TTC549 (cell line): ENCODE measurements around the gene MARS1.
"Not testable (repeated sequence)": the region's sequence is repeated elsewhere in the genome, so short reads cannot be mapped to it uniquely, and the experiment has no call there.

ENCODE experiments used
- FAIRE-seq: peaks from 2 replicates; lab custom pipeline; 2012; peaks lifted over from hg19 to GRCh38; lab: Jason Lieb, UNC

MARS1 gene

DNA sequence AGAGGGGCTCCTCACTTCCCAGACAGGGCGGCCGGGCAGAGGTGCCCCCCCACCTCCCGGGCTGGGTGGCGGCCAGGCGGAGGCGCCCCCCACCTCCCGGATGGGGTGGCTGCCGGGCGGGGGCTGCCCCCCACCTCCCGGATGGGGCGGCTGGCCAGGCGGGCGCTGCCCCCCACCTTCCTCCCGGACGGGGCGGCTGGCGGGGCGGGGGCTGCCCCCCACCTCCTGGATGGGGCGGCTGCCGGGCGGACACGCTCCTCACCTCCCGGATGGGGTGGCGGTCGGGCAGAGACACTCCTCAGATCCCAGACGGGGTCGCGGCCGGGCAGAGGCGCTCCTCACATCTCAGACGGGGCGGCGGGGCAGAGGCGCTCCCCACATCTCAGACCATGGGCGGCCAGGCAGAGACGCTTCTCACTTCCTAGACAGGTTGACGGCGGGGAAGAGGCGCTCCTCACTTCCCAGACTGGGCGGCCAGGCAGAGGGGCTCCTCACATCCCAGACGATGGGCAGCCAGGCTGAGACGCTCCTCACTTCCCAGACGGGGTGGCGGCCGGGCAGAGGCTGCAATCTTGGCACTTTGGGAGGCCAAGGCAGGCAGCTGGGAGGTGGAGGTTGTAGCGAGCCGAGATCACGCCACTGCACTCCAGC is 7.3 kb downstream of the MARS1 start:
- not testable (repeated sequence) for FAIRE-seq

DNA sequence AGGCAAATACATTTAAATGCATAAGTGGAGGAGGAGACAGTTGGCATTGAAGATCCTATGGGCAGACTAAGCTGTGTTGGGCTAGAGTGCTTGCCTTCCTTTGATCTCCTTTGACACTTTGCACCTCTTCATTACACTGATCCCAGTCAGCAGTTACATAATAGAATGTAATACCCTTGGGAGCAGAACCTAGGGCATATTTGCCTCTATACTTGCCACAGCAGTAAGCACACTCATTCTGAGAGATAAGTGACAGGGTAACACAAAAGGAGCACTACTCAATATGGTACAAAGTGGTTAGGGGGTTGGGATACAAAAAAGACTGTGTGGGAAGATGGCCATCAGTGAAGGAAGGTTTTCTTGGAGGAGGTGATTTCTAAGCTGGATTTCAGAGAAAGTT is 9.0 kb downstream of the MARS1 start:
- FAIRE-seq = no peak

DNA sequence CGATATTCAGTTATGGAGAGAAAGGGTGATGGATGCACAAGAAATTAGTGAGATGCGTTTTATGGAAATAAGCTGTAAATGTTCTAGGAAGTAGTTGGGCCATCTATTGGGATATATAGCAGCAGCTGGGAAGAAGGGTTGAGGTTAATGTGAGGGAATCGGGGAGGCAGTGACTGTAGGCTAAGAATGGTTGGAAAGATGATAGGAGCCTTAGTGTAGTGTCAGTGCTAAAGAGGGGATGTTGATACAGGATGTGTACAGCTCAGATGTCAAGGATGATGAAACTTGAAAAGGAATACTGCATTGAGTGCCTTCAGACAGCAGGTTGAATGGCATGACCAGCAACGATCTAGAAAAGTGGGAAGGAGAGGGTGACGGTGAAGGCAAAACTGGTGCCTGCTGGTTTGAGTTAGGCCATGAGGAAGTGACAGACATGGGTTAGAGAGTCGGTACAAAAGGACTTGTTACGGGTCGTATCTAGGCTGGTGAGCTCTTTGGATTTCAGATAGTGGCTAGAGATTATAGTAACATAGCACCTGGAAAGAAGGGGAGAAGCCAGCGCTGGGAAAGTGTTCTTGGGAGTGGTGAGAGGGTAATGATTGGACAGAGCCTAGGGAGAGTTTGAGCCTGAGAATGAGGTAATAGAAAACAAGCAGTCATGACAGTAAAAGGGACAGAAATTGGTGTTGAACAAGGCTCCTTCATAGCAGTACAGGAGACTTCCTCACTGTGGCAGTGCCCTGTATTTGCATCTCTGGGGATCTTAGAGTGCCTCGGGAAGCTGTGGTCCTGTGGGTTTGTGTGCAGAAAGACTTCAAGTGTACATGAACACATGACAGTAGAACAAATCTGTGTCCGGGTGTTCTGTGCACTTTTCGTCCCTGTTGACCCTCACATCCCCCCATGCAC is 9.6 kb downstream of the MARS1 start:
- no peak for FAIRE-seq

DNA sequence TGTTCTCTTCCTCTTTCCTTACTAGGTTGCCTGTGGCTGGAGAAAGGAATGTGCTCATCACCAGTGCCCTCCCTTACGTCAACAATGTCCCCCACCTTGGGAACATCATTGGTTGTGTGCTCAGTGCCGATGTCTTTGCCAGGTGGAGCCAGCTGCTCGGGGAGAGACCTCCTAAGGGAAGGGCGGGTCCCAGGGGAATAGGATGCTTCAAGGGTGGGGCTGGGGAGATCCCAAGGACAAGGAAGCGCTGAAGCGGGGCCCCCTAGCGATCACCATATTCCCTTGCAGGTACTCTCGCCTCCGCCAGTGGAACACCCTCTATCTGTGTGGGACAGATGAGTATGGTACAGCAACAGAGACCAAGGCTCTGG is 10.2 kb downstream of the MARS1 start:
- no peak for FAIRE-seq

DNA sequence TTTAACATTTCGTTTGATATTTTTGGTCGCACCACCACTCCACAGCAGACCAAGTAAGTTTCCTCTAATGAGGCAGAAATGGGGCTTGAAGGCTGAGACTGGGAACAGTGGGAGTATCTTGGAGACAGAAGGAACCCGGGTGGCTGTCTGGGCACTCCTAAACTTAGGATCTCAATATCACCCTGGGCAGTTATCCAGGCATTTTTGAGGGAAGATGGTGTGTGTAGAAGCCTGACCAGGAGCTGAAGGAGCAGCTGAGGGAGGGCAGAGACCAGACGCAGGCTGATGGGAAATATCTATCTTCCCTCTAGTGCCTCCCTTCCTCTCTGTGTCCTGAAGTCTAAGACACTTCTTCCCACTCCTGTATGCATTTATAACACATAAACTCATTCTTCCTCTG is 10.7 kb downstream of the MARS1 start:
- no peak for FAIRE-seq

DNA sequence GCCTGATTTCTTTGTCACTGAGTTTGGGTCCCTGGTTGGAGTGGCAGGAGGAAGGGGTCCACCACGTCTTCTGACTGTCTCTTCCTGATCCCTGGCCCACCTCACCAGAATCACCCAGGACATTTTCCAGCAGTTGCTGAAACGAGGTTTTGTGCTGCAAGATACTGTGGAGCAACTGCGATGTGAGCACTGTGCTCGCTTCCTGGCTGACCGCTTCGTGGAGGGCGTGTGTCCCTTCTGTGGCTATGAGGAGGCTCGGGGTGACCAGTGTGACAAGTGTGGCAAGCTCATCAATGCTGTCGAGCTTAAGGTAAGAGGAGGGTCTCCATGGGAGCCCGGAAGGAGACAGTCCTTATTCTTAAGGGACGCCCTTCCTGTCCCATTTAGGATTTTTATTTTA is 12.3 kb downstream of the MARS1 start:
- FAIRE-seq = no peak

DNA sequence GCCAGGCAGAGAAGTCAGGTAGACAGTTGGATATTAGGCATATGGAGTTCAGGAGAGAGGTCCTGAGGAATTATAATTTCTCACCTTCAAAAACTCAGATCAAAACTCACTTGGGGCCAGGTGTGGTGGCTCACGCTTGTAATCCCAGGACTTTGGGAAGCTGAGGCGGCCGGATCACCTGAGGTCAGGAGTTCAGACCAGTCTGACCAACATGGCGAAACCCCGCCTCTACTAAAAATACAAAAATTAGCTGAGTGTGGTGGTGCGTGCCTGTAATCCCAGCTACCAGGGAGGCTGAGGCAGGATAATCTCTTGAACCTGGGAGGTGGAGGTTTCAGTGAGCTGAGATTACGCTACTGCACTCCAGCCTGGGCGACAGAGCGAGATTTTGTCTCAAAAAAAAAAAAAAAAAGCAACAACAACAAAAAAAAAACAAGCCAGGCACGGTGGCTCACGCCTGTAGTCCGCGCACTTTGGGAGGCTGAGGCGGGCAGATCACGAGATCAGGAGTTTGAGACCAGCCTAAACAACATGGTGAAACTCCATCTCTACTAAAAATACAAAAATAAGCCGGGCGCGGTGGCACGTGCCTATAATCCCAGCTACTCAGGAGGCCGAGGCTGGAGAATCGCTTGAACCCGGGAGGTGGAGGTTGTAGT is 14.6 kb downstream of the MARS1 start:
- FAIRE-seq = not testable (repeated sequence)

DNA sequence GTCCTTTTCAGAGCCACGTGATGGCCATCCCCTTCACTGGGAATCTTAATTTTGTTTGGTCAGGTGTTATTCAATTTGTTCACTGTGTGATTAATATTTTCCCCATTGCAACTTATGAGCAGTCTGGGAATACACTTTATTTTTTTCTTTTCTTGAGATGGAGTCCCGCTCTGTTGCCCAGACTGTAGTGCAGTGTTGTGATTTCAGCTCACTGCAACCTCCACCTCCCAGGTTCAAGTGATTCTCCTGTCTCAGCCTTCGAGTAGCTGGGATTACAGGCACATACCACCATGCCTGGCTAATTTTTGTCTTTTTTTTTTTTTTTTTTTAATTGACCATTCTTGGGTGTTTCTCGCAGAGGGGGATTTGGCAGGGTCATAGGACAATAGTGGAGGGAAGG is 18.7 kb downstream of the MARS1 start:
- FAIRE-seq = not testable (repeated sequence)

DNA sequence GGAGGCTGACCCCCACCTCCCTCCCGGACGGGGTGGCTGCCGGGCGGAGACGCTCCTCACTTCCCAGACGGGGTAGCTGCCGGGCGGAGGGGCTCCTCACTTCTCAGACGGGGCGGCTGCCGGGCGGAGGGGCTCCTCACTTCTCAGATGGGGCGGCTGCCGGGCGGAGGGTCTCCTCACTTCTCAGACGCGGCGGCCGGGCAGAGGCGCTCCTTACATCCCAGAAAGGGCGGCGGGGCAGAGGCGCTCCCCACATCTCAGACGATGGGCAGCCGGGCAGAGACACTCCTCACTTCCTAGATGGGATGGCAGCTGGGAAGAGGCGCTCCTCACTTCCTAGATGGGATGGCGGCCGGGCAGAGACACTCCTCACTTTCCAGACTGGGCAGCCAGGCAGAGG is 19.9 kb downstream of the MARS1 start:
- FAIRE-seq = not testable (repeated sequence)

DNA sequence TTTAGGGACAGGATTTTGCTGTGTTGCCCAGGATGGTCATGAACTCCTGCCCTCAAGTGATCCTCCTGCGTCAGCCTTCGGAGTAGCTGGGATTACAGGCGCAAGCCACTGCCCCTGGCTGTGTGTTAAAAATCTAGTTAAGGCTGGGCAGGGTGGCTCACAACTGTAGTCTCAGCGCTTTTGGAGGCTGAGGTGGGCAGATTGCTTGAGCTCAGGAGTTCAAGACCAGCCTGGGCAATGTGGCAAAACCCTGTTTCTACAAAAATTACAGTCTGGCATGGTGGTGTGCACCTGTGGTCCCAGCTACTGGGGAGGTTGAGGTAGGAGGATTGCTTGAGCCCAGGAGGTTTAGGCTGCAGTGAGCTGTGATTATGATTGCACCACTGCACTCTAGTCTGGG is 23.3 kb downstream of the MARS1 start:
- no peak for FAIRE-seq

DNA sequence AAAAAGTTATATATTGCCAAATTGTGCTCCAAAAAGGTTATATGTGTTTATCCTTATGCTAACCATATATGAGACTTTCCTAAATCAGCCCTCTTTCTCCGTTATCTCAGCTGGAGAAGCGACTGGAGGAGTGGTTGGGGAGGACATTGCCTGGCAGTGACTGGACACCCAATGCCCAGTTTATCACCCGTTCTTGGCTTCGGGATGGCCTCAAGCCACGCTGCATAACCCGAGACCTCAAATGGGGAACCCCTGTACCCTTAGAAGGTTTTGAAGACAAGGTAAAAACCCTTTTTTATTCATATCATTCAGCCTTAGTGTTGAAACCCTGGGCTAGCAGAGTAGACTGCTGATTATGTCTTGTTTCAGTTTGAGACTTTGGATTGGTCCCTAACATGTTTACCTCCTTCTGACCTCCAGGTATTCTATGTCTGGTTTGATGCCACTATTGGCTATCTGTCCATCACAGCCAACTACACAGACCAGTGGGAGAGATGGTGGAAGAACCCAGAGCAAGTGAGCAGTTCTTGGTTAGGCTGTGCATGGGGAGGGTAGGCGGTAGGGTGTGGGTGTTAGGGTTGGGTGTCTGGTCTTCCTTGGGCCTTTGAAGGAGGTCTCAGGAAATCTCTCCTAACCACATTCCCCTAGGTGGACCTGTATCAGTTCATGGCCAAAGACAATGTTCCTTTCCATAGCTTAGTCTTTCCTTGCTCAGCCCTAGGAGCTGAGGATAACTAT is 23.9 kb downstream of the MARS1 start:
- no peak for FAIRE-seq

DNA sequence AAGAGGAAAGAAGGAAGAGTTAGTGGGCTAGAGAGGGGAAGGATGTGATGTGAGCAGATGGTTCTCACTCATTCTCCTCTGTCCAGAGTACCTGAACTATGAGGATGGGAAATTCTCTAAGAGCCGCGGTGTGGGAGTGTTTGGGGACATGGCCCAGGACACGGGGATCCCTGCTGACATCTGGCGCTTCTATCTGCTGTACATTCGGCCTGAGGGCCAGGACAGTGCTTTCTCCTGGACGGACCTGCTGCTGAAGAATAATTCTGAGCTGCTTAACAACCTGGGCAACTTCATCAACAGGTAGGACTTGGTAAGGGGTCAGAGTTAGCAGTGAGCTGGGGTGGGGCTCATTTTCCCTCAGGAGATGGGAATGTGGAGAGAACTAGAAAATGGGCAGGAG is 24.8 kb downstream of the MARS1 start:
- no peak for FAIRE-seq

DNA sequence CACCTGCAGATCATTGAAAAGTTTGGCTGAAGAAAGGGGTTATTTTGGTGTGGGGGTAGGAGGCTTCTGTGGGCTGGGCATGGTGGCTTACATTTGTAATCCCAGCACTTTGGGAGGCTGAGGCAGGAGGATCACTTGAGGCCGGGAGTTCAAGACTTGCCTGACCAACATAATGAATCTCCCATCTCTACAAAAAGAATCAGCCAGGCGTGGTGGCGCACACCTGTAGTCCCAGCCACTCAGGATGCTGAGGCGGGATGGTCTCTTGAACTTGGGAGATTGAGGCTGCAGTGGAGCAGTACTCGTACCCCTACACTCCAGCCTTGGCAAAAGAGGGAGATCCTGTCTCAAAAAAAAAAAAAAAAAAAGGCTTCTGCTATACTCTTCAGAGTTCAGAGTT is 25.4 kb downstream of the MARS1 start:
- FAIRE-seq = no peak

DNA sequence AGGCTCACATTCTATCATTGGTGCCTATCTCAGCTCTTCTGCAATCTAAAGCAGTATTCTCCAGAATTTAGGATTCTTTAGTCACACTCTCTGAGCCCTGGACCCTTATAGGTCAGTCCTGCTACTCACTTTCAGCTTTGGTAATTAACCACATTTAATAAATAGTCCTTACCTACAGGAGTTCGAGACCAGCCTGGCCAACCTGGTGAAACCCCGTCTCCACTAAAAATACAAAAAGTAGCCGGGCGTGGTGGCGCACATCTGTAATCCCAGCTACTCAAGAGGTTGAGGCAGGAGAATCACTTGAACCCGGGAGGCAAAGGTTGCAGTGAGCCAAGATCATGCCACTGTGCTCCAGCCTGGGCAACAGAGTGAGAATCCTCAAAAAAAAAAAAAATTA is 25.8 kb downstream of the MARS1 start:
- not testable (repeated sequence) for FAIRE-seq

DNA sequence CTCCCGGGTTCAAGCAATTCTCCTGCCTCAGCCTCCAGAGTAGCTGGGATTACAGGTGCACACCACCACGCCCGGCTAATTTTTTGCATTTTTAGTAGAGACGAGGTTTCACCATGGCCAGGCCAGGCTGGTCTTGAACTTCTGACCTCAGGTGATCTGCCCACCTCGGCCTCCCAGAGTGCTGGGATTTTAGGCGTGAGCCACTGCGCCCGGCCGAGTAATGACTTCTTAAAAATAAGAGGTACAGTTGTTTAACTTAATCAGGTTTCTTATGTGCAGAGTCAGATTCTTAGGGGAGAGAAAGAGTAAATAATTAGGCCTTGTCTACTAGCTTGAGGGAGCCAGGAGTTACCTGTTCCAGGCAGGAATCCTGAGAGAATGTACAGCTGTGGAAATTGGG is 26.4 kb downstream of the MARS1 start:
- not testable (repeated sequence) for FAIRE-seq

DNA sequence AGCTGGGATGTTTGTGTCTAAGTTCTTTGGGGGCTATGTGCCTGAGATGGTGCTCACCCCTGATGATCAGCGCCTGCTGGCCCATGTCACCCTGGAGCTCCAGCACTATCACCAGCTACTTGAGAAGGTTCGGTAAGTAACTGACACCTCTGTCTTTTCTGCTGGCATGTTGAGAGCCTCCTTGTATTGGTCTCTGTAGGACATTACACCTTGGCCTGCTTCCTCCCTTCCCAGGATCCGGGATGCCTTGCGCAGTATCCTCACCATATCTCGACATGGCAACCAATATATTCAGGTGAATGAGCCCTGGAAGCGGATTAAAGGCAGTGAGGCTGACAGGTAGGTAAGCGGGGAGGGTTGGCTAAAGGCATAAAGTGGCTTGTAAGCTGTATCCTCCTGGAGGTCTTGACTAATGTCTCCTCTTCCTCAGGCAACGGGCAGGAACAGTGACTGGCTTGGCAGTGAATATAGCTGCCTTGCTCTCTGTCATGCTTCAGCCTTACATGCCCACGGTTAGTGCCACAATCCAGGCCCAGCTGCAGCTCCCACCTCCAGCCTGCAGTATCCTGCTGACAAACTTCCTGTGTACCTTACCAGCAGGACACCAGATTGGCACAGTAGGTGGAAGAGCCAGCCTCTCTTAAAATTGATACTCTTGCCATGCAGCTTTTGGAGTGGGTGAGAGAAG is 27.0 kb downstream of the MARS1 start:
- FAIRE-seq = no peak

DNA sequence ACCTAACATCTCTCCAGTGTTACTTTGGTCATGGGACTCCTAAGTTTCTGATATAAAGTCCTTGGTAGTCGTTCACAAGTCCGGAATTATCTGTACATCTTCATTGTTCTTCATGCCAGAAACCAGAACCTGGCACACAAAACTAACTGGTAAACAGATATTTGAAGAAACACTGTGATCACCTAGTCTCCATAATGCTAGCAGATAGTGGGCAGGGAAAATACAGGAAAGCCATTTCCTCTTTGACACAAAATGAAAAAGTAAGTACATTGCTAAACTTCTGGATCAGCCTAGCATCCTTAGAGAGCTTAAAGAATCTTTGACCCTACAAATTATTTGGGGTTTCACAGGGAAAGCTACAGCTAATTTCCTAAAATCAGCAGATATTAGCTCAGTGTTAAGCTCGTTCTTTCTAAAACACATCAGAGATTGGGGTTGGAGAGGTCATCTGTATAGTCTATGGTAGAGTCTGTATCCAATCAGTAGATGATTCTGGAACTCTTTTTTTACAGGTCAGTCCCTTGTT is 27.6 kb downstream of the MARS1 start:
- FAIRE-seq = no peak

DNA sequence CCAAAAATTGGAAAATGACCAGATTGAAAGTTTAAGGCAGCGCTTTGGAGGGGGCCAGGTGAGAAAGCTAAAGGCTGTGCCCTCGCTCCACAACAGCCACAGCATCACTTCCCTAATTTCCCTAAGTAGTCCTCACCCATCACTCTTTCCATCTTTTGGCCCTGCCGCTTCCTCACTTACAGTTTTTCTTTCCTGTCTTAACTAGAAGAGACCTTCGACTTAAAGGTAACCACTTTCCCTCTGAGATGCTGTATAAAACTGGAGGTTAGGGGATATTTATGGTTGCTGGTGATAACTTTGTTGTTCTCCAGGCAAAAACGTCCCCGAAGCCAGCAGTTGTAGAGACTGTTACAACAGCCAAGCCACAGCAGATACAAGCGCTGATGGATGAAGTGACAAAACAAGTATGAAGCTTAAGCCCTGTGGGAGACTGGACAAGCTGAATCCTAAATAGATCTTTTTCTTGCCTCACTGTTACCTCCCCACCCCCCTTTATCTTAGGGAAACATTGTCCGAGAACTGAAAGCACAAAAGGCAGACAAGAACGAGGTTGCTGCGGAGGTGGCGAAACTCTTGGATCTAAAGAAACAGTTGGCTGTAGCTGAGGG is 28.2 kb downstream of the MARS1 start:
- no peak for FAIRE-seq

DNA sequence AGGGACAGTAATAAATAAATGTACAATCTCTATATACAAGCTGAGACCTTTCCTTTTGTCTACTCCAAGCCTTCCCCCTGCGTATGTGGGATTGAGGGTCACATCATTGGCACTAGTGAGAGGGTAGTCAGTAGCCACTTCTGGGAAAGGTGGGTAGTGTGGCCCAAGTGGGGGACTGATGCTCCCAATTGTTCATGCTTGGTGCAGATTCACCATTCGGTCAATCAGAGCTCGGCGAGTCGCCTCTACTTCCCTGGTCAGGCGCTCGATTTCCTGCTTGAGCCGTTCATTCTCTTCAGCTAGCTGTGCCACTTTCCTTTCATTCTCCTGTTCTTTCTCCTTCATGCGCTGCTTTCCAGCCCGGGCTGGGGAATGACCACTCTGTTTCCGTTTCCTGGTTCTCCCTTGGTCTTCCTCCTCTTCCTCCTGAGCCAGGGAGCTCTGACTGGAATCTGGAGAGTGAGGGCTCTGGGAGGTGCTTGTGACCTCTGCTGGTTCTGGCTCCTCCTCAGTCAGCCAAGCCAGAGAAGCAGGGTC is 28.8 kb downstream of the MARS1 start:
- FAIRE-seq = no peak

DNA sequence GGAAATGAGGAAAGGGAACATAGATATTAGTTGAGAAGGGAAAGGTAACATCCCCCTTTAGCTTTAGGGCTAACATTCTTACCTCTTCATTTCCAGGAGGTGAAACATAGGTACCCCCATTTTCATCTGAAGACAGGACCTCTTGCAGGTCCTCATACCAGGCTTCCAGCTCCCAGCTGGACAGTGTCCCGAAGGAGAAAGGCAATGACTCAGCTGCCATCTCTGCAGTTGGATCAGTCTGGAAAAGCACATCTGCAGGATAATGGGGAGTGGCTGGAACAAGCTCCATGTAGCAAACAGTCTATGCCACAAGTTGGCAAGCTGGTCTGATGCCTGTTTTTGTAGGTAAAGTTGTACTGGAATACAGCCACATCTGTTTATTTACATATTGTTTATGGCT is 29.3 kb downstream of the MARS1 start:
- no peak for FAIRE-seq

DNA sequence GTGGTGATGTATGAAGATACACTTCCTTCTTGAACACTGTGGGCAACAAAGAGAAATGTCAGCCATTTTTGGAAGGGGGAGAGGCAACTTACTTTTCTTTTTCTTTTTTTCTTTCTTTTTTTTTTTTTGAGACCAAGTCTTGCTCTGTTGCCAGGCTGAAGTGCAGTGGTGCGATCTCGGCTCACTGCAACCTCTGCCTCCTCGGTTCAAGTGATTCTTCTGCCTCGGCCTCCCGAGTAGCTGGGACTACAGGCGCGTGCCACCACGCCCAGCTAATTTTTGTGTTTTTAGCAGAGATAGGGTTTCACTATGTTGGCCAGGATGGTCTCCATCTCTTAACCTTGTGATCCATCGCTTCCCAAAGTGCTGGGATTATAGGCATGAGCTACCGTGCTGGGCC is 29.9 kb downstream of the MARS1 start:
- not testable (repeated sequence) for FAIRE-seq
